GM12872 (cell line): ENCODE data around the gene IL1B.

ENCODE experiments used
- TF ChIP-seq, protein P1 (sequence below): IDR thresholded peaks from 3 replicates; pipeline ENCODE4 v1.5.1; 2011; ENCODE audit warnings: low read depth, mild to moderate bottlenecking, low read length, moderate library complexity; ENCODE audit not compliant: insufficient read depth

IL1B gene

DNA sequence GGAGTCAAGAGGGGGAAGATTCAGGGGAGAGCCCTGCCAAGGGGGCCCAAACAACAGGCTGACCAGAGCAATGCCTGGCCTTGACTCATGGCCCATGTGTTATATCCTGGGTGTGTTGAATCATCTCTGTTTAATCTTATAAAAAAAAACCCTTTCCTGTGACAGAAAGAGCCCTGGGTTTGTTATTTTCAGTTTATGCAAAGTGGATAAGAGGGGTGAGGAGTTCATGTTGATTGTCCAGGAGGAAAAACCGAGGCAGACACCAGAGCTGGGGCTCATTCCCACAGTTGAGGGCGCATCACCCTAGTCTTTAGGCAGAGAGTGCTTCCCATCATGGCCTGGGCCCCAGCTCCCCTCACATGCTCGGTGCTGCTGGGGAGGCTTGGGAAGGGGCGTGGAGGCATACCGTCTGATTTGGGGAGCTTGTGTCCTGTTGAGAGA lies 43.5 kb upstream of the IL1B start:
- TF ChIP-seq, protein P1, sequence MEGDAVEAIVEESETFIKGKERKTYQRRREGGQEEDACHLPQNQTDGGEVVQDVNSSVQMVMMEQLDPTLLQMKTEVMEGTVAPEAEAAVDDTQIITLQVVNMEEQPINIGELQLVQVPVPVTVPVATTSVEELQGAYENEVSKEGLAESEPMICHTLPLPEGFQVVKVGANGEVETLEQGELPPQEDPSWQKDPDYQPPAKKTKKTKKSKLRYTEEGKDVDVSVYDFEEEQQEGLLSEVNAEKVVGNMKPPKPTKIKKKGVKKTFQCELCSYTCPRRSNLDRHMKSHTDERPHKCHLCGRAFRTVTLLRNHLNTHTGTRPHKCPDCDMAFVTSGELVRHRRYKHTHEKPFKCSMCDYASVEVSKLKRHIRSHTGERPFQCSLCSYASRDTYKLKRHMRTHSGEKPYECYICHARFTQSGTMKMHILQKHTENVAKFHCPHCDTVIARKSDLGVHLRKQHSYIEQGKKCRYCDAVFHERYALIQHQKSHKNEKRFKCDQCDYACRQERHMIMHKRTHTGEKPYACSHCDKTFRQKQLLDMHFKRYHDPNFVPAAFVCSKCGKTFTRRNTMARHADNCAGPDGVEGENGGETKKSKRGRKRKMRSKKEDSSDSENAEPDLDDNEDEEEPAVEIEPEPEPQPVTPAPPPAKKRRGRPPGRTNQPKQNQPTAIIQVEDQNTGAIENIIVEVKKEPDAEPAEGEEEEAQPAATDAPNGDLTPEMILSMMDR = no peak

DNA sequence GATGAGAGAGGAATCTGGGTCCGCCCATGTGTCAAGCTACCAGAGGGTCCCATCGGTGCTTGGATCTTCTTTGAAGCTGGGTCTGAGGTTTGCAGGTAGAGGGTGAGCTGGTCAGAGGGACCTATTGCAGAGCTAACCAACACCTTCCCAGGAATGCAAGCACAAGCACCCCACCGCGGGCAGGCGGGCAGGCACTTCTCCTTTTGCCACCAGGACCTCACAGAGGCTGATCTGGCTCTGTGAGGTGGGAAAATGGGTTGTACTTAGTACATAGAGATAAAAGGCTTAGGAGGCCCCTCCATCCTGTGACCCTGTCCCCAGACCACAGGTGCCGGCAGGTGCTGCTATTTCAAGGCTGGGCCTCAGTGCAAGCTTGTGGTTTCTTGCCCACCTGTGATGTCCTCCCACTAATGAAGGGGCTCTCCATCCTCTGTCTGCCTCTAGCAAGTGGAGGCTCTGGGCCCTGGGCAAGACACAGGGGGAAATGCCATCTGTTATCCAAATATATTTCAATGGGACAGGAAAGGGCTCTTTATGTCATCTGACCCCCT lies 43.0 kb upstream of the IL1B start:
- TF ChIP-seq, protein P1 = no peak

DNA sequence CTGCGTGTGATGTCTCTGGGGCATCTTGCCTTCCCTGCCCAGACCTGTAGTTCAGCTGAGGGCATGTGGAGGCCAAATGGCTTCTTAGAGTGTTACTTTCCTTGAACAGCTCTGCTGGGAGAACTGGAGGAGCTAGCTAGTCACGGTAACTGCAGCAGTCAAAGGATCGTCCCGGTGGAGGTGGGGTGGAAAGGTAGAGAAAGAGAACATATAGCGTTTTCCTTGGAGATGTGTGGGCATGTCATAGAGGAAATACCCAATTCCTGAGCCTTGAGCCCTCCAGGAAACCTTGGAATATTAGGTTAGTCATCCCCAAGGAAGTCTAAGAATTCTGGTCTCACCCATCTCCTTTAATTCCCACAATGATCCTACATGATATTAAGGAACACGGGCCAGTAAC lies 40.8 kb upstream of the IL1B start:
- TF ChIP-seq, protein P1 = no peak

DNA sequence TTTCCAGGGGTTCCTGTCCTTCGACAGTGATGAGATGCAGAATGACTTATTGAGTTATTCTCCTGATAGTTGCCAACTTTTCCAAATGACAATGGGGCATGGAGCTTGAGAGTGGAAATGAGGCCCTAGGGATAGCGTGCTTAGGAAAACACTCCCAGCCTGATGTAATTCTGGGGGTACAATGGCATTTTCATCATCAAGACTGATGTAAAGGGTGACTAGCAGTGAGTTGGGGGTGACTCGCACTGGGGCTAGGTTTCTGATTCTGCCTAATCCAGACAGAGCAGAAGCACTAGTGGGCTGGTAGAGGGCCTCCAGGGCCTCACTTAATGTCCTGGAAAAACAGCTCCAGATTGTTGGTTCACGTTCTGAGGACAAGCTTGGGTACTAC lies 40.4 kb upstream of the IL1B start:
- TF ChIP-seq, protein P1 = no peak

DNA sequence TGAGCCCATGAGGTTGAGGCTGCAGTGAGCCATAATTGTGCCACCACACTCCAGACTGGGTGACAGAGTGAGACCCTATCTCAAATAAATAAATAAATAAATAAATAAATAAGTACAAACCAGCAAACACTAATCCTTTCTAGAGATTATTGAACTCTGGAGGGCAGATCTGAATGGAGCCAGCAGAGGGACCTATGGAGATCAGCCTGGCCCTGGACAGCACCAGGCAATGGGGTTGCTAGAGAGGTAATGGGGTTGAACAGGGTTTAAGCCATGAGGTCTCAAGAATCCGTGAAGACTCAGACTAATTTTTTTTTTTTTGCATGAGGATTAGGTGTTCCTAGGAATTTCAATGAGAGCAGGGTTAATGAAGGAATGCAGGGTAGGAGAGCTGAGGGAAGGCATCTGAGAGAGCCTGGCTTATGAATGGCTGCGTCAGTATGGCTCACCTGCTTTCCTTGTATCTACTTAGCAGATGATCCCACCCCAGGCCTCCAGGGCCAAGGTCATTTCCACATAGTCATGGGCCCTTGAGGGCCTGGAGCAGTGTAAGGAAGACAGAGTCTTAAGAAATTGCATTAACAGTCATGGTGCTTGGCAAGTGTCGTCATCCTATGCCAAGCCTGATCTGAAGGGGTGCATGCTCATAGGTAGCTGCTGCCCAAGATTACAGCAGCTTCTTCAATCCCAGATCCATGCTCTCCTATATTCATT lies 39.8 kb upstream of the IL1B start:
- TF ChIP-seq, protein P1 = no peak; the same call in 2 of the 3 replicates

DNA sequence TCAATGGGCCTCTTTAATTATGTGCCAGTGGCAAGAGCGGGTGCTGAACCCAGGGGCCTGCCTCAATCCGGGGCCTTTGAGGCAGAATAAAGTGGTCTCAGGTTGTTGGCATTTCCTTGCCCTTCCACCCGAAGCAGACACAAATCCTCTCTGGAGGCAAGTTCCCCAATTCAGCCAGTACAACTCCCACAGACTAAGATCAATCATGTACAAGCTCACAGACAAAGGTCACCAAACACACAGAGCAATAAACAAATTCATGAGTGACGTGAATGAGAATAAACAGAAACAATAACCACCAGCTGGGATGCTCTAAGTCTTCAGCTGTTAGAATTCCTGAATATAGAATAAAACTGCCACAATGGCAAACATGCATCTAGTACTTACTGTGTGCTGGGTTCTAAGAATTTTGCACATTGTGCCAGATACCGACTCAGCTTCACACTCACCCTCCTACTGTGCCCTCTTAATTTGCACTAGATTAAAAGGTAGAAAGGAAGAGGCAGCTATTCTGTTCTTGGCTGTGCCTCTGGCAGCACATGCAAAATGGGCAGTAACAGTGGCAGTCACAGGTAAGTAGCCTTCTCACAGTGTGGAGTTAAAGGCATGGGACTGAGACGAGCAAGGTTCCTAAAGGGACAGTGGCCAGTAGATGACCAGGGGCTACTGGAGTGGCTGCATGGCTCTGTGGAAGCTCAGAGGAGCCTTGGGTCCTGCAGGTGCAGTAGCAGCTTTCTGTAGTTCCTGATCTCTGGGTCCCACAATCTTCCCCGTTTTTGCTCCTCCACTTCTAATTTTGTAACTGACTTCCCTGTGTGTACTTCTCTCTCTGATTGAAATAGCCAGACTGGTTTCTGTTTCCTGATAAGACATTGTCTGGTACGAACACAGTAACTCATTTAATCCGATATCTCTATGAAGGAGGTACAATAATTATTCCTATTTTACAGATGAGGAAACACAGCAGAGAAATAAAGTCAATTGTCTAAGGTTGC lies 34.6 kb upstream of the IL1B start:
- TF ChIP-seq, protein P1 = no peak

DNA sequence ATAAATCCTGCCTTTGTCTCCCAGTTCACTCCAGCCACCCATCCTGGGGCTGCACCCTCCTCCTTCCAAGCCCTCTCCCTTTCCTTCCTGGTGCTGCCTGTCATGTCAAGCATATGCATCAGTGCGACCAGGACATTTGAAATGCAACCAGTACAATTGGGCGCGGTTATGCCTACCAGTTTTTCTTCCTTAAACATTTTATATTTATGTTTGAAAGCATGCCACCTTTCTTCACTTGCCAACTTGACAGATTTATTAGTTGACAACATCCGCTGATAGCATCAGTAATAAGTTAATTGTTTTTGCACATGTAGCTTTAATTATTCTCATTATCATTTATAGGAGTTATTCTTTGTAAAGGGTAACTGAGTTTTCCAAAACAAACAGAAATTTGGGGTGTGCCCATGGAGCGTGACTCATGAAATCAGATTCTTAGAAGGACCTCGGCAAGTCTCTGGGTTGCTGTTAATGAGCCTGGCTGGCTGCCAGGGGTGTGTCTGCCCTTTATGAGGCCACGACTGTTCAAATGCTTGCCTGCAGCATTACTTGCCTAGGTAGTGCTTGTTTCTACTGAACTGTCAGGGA lies 32.8 kb upstream of the IL1B start:
- TF ChIP-seq, protein P1 = no peak
